Kidney epithelial cell (primary cell): ENCODE data around the gene ANKRD29. TPM values are rescaled to one million over a fixed set of nuclear protein-coding genes. Genes with fewer than 3 reads are reported as not detected.
"Not testable (repeated sequence)": the region's sequence is repeated elsewhere in the genome, so short reads cannot be mapped to it uniquely, and the experiment has no call there.

Source experiments
- DNase-seq: peaks from one replicate; pipeline ENCODE4 v3.0.0-alpha.2; 2010; ENCODE audit warnings: low read depth
- H3K27me3 ChIP-seq: 2 replicates; pipeline ENCODE4 v1.6.0; 2011; ENCODE audit warnings: low read length; ENCODE audit not compliant: control insufficient read depth, insufficient read depth
- H3K36me3 ChIP-seq: 2 replicates; pipeline ENCODE4 v1.5.1; 2011; ENCODE audit warnings: low read length; ENCODE audit not compliant: control insufficient read depth, insufficient read depth
- H3K4me3 ChIP-seq: 2 replicates; pipeline ENCODE4 v1.5.1; 2011; ENCODE audit warnings: low read depth, mild to moderate bottlenecking, control low read depth, low read length
- total RNA-seq: library from RNA; depleted of rRNA; stranded (reverse); fragments of >200 nt; gene quantifications from 2 replicates; pipeline ENCODE4 v1.2.3, GENCODE V29; 2015
- TF ChIP-seq, protein P1 (sequence below): IDR thresholded peaks from 2 replicates; pipeline ENCODE4 v1.5.1; 2011; ENCODE audit warnings: mild to moderate bottlenecking, moderate library complexity, low read length, control low read depth, inconsistent platforms; ENCODE audit not compliant: insufficient read depth, poor library complexity, severe bottlenecking

Gene ANKRD29
- total RNA-seq, 1 donor from 2014 or later: 0.58 TPM

DNA sequence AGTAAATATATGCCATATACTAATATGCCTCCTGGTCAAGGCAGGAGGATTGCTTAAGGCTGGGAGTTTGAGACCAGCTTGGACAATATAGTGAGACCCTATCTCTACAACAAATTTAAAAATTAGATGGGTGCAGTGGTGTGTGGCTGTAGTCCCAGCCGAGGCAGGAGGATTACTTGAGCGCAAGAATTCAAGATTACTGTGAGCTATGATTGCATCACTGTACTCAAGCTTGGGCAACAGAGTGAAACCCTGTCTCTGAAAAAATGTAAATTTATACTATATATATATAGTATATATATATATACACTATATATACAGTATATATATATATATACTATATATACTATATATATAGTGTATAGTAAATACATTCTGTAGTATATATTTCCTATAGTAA is 46.5 kb downstream of the ANKRD29 start:
- H3K27me3 ChIP-seq: no peaks in the 10 kb centered on the region
- TF ChIP-seq, protein P1, sequence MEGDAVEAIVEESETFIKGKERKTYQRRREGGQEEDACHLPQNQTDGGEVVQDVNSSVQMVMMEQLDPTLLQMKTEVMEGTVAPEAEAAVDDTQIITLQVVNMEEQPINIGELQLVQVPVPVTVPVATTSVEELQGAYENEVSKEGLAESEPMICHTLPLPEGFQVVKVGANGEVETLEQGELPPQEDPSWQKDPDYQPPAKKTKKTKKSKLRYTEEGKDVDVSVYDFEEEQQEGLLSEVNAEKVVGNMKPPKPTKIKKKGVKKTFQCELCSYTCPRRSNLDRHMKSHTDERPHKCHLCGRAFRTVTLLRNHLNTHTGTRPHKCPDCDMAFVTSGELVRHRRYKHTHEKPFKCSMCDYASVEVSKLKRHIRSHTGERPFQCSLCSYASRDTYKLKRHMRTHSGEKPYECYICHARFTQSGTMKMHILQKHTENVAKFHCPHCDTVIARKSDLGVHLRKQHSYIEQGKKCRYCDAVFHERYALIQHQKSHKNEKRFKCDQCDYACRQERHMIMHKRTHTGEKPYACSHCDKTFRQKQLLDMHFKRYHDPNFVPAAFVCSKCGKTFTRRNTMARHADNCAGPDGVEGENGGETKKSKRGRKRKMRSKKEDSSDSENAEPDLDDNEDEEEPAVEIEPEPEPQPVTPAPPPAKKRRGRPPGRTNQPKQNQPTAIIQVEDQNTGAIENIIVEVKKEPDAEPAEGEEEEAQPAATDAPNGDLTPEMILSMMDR: no peak
- no peaks in the 10 kb centered on the region for H3K36me3 ChIP-seq
- H3K4me3 ChIP-seq: no peak overlapping the region
- no peak for DNase-seq

DNA sequence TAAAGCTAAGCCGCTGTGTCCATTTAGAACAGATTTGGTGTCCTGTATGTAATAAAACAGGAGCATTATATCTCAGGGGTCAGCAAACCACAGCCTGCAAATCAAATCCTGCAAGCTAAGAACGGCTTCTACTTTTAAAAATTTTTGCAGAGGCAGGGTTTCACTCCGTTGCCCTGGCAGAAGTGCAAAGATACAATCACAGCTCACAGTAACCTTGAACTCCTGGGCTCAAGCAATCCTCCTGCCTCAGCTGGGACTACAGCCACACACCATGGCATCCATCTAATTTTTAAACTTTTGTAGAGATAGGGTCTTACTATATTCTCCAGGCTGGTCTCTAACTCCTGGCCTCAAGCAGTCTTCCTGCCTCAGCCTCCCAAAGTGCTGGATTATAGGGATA is 47.8 kb downstream of the ANKRD29 start:
- no peak for DNase-seq
- Histone ChIP-seq H3K27me3 (no peaks in the 10 kb centered on the region), H3K4me3 (no peak overlapping the region), H3K36me3 (no peaks in the 10 kb centered on the region)
- TF ChIP-seq, protein P1: no peak

DNA sequence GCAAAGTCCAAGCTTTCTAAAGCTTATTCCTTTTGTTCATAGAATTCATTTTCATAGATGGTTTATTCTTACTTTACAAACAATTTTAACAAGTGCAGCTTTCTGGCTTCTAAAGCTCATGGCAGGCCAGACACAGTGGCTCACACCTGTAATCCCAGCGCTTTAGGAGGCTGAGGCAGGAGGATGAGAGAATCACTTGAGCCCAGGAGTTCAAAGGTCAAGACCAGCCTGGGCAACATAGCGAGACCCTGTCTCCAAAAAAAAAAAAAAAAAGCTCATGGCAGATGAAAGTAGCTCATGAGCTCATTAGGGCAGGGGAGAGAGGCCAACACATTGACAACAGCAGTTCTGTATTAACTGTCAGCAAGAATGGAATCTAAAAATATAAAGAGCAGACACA is 48.3 kb downstream of the ANKRD29 start:
- TF ChIP-seq, protein P1: no peak
- Histone ChIP-seq H3K4me3 (no peak overlapping the region), H3K36me3 (no peaks in the 10 kb centered on the region), H3K27me3 (no peaks in the 10 kb centered on the region)
- DNase-seq: no peak

DNA sequence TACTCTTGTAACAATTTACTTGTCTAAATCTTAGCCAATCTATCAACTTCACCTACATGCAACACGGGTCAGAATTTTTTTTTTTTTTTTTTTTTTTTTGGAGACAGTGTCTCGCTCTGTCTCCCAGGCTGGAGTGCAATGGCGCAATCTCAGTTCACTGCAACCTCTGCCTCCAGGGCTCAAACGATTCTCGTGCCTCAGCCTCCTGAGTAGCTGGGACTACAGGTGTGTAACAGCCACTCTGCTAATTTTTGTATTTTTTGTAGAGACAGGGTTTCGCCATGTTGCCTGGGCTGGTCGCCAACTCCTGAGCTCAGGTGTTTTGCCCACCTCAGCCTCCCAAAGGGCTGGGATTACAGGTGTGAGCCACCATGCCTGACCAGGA is 49.6 kb downstream of the ANKRD29 start:
- not testable (repeated sequence) for DNase-seq, H3K4me3 ChIP-seq, H3K27me3 ChIP-seq, H3K36me3 ChIP-seq

DNA sequence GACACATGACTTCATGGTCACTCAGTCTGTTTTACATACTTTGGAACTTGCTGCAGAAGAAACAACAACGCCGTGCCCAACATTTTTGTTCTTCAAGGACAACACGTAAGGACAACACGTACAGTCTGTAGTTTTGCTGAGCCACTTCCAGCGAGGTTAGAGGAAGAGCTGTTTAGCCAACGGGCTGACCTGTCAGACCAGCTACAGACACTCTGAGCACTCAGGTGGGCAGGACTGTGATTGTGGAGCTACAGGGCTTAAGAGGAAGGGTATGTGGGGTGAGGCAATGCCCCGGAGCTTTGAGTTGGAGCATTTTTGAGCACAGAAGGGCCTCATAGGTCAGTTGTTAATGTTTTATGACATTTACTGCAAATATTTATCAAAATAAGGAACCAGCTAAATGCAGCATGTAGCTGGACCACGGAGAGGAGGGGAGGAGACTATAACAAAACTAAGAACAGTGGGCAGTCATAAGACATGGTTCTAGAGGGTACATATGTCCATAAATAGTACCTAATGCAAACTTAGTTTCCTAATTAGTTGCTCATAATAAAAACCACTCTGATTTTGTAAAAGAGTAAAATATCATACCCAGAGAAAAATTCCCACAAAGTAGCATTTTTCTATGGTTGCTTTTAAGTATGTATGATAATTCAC is 50.1 kb downstream of the ANKRD29 start:
- TF ChIP-seq, protein P1: no peak
- no peak for DNase-seq
- no peak overlapping the region for H3K4me3 ChIP-seq
- H3K27me3 ChIP-seq: no peaks in the 10 kb centered on the region
- no peaks in the 10 kb centered on the region for H3K36me3 ChIP-seq

DNA sequence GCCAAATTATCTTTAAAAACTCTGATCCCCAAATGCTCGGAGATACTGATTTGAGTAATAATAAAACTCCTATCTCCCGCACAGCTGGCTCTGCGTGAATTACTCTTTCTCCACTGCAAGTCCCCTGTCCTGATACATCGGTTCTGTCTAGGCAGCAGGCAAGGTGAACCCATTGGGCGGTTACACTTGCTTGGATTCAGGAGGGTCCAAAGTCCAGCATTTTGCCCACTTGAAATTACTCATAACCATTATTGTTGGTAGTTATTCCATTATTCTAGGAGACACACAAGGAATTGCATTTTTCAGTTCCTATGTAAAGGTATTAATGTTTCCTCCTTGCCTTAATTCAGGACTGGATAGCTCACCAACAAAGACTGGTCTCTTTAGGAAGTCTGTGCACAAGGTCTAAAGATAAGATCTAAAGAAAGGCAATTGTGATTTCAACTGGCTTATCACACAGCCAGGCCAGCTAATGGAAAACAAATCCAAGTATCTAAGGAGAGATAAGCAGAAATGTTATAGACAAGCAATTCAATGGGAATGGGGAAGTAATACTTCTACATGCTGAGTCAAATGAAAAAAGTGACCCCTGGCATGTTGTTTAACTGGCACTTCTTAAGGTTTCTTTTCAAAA is 53.2 kb downstream of the ANKRD29 start:
- no peaks in the 10 kb centered on the region for H3K27me3 ChIP-seq
- no peak overlapping the region for H3K4me3 ChIP-seq
- DNase-seq: no peak
- TF ChIP-seq, protein P1: no peak
- no peaks in the 10 kb centered on the region for H3K36me3 ChIP-seq
